Muscle layer of colon (tissue), 2 donors: ENCODE data around the gene MRPS25.

Experiments used
- H3K27ac ChIP-seq: one replicate; pipeline ENCODE4 v1.7.0; 2013; ENCODE audit warnings: low read depth, mild to moderate bottlenecking, low read length, moderate library complexity
- H3K27me3 ChIP-seq, 2 donors: one replicate each; pipeline ENCODE4 v1.7.0; 2013; ENCODE audit warnings: low read length in 2 of 2, mild to moderate bottlenecking in 2 of 2; ENCODE audit not compliant: insufficient read depth in 2 of 2, control insufficient read depth in 1 of 2
- H3K36me3 ChIP-seq: one replicate; pipeline ENCODE4 v1.7.0; 2013; ENCODE audit warnings: mild to moderate bottlenecking, low read length; ENCODE audit not compliant: insufficient read depth
- H3K4me1 ChIP-seq: one replicate; pipeline ENCODE4 v1.7.0; 2013; ENCODE audit warnings: mild to moderate bottlenecking, low read length; ENCODE audit not compliant: insufficient read depth
- H3K4me3 ChIP-seq, 2 donors: one replicate each; pipeline ENCODE4 v1.7.0; 2013; ENCODE audit warnings: low read length in 2 of 2, low read depth in 1 of 2, mild to moderate bottlenecking in 1 of 2, moderate library complexity in 1 of 2
- H3K9ac ChIP-seq: one replicate; pipeline ENCODE4 v1.7.0; 2013; ENCODE audit warnings: low read length
- H3K9me3 ChIP-seq: one replicate; pipeline ENCODE4 v1.7.0; 2013; ENCODE audit warnings: mild to moderate bottlenecking, low read length
- donor health status: abdominal sarcoma.
- donor health status: Adenocarcinoma of cecum.

MRPS25 gene

DNA sequence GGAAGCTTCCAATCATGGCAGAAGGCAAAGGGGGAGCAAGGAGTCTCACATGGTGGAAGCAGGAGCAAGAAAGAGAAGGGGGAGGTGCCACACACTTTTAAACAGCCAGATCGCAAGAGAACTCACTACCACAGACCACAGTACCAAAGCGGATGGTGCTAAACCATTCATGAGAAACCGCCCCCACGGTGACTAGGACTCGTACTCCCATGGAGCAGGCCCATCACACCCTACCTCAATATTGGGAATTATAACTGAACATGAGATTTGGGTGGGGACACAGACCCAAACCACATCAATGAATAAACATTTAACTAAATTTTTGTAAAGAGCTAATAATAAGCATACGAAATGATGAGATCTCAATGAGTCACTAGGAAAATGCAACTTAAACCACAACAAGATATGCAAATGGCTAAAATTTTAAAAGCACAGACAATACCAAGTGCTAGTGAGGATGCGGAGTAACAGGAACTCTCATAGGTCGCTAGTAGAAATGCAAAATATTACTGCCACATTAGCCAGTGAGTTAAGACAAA lies 10.0 kb downstream of the MRPS25 start:
- Histone ChIP-seq H3K36me3 (peaks cover 35% of the 10 kb centered on the region), H3K4me3 (no peak overlapping the region), H3K9me3 (no peaks in the 10 kb centered on the region), H3K9ac (no peak overlapping the region), H3K27ac (no peak overlapping the region), H3K27me3 (no peaks in the 10 kb centered on the region), H3K4me1 (no peaks in the 10 kb centered on the region)

DNA sequence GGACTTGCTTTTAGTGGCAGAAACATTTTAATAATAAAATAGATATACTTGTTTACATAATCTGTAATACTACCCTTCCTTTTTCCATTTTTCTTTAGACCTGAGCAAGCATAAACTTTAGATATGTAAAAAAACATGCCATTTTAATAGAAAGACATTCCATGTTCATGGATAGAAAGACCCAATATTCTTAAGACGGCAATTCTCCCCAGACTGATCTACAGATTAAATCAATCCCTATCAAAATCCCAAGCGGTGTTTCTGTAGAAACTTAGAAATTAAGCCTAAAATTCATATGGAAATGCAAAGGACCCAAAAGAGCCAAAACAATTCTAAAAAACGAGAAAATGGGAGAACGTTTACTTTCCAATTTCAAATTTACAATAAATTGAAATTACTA lies 11.6 kb downstream of the MRPS25 start:
- Histone ChIP-seq H3K36me3 (peaks cover 38% of the 10 kb centered on the region), H3K4me3 (no peak overlapping the region), H3K4me1 (no peaks in the 10 kb centered on the region), H3K9ac (no peak overlapping the region), H3K27ac (no peak overlapping the region), H3K27me3 (no peaks in the 10 kb centered on the region), H3K9me3 (no peaks in the 10 kb centered on the region)

DNA sequence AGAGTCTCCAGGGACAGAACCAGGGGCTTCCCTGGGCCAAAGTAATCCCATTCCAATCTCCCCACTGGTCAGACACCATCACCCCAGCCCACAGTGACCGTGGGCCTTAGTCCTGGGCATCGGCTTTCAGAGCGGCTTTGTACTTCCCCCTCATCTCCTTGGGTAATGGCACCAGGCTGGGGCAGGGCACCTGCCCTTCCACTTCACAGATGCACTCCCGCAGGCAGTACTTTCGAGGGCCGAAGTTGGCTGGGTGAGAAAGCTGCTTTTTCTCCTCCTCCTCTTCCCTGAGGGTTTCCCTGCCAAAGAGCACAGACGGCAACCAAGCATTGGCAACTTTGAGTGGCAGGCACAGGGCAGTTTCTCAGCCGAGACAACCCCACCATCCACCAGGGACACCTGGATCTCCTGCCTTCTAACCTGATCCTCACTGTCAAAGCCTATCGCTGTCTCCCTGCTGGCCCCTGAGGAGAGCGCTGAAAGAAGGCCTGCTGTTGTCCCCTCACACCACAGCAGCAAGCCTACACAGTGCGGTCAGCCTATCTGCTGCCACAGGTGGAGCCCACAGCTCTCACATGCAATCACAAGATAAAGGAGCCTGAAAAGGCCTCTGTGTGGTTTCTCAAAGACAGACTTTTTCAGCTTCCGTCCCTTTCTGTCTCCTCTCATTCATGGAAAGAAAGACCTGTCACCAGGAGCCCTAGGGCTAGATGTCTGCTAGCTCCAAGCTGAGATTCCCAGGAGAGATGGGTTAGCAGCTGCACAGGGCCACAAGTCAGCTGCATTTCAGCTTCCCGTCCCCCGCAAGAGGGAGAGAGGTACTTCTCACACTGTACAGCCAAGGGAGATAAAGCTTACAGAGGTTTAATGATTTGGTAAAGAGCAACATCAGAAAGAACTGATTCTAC lies 12.5 kb downstream of the MRPS25 start:
- Histone ChIP-seq H3K4me1 (no peaks in the 10 kb centered on the region), H3K27ac (no peak overlapping the region), H3K27me3 (no peaks in the 10 kb centered on the region), H3K36me3 (peaks cover 39% of the 10 kb centered on the region), H3K9ac (no peak overlapping the region), H3K9me3 (no peaks in the 10 kb centered on the region), H3K4me3 (no peak overlapping the region)

DNA sequence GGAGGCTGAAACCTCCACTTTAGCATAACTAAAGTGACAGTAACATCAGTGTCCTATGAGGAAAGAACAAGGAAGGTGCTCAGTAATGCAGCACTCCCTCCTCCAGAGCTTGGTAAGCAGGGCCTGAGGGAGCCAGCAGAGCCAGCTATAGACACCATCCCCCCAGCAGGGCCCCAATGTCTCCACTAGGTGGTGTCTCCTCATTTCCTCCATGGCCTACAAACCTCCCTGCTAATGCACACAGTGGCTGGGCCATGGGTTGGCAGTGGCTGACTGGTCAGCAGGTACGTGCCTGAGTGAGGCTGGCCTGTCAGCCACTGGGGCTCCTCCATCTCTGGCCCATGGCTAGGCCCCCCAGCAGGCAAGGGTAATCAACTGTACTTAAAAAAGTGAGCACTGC lies 13.6 kb downstream of the MRPS25 start:
- Histone ChIP-seq H3K36me3 (peaks cover 43% of the 10 kb centered on the region), H3K27me3 (no peaks in the 10 kb centered on the region), H3K4me3 (no peak overlapping the region), H3K9me3 (no peaks in the 10 kb centered on the region), H3K4me1 (no peaks in the 10 kb centered on the region), H3K9ac (no peak overlapping the region), H3K27ac (no peak overlapping the region)

DNA sequence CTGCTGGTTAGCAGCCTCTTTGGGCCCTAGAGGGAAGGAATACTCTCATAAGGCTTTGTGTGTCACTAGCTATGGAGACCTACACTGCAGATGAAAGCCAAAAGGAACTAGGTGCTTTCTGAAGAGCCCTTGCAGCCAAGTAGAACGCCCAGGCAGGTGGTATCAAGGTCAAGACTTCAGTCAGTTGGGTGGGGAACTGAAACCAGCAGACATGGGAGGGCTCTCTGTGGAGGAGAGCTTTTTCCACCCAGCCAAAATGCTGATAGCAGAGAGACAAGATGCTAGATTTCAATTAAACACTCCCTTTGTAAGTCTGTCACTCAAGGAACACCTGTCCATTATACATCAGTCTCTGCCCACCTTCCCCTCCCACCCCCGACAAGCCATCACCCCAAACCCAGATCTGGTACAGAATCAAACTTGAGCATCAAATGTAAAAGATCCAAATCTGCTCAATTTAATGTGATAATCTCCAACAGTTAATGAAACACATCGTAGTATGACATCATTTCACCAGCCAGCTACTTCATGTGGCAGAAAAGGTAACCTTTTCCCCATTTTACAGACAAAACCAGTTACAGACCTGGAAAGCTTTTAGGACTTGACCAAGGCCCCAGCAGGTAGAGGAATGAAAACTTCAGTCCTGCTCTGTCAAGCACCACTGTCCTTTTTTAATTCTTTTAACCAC lies 14.6 kb downstream of the MRPS25 start:
- Histone ChIP-seq H3K9me3 (no peaks in the 10 kb centered on the region), H3K9ac (no peak overlapping the region), H3K4me1 (no peaks in the 10 kb centered on the region), H3K27me3 (no peaks in the 10 kb centered on the region), H3K27ac (no peak overlapping the region), H3K36me3 (peaks cover 52% of the 10 kb centered on the region), H3K4me3 (no peak overlapping the region)

DNA sequence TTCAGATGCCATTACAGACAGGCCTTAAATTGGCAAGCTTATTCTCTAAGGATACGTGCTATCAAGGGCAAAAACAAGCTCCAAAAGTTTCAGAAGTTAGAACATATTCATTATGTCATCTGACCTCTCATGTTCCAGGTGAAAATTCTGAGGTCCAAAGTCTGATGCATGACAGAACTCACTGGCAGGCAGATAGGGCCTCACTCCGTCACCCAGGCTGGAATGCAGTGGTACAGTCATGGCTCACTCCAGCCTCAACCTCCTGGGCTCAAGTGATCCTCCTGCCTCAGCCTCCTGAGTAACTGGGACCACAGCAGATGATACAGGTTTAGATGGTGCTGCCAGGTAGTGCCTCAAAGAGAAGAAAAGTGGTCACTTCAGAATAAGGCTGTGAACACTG lies 15.5 kb downstream of the MRPS25 start:
- no peak overlapping the region for H3K9ac ChIP-seq
- H3K4me1 ChIP-seq = no peaks in the 10 kb centered on the region
- no peak overlapping the region for H3K27ac ChIP-seq
- no peaks in the 10 kb centered on the region for H3K9me3 ChIP-seq
- H3K27me3 ChIP-seq = no peaks in the 10 kb centered on the region
- H3K36me3 ChIP-seq = peaks cover 60% of the 10 kb centered on the region
- no peak overlapping the region for H3K4me3 ChIP-seq

DNA sequence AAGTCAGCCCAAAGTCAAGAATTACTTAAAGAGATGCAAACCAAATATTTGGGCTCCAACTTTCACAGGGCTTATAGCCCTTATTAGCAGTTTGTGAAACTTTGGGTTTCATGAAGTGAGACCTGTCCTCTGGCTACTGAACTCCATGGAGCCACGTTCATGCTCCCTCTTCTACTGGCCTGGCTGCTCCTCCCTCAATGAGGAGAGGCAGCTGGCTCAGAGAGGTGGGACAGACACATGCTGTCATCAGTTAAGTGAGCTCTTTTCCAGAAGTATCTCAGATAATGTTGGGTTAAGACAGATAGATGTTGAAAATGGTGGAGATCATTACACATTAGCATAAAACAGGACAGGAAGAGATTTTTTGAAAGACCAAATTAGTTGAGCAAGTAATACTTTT lies 19.4 kb downstream of the MRPS25 start:
- Histone ChIP-seq H3K27me3 (no peaks in the 10 kb centered on the region), H3K4me1 (no peaks in the 10 kb centered on the region), H3K9ac (no peak overlapping the region), H3K36me3 (peaks cover 75% of the 10 kb centered on the region), H3K4me3 (no peak overlapping the region), H3K27ac (no peak overlapping the region), H3K9me3 (no peaks in the 10 kb centered on the region)

DNA sequence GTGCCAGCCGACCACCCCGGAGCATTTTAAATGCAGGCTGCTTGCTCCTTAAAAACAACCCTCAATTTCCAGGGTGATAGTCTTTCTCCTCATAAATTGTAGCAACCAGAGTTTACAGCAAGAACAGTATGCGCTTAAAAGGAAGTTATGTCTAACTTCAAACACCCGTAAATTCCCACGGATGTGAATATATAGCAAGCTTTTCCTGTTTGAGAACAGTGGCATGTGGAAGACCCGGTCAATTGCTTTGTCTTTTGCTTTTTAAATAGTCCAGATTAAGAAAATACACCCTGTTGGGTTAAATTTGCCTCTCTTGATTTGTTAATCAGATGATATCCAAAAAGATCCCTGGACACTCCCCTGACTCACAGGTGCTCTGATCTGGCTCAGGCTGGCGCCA lies 20.8 kb downstream of the MRPS25 start:
- Histone ChIP-seq H3K27me3 (no peaks in the 10 kb centered on the region), H3K4me3 (no peak overlapping the region), H3K9me3 (no peaks in the 10 kb centered on the region), H3K9ac (no peak overlapping the region), H3K36me3 (peaks cover 70% of the 10 kb centered on the region), H3K27ac (no peak overlapping the region), H3K4me1 (no peaks in the 10 kb centered on the region)

DNA sequence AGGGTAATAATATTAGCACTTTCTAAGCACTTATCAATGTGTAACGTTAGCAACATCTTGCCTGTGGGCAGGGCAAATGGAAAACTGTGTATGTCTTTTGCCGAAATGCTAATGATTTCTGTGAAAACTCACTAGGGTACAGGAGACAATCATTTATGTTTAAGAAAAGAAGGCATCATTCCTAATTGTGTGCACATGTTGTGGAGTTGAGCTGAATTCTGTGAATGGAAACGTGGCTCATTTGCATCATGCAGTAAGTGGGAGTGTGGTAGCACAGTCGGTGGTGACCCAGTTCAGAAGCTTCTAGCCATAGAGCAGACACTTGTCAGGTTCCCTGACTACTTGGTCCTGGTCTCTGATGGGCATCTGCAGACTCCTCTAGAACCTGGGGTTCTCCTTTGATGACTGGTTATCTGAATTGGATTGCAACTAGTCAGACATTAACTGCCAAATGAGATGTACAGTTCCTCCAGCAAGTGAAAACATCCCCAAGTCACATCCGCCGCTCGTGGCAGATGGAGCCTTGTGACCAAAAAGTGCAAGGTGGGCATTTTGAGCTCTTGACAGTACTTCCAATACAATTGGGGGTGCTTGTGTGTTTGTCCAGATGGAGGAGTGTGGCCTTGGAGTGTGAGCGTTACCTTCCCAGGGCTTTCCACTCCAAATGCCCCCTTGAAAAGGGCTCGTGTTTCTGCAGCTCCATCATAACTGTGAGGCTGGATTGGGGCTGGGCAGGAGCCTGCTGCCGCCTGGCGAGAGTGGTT lies 21.5 kb downstream of the MRPS25 start:
- no peaks in the 10 kb centered on the region for H3K4me1 ChIP-seq
- H3K27ac ChIP-seq = no peak overlapping the region
- no peak overlapping the region for H3K4me3 ChIP-seq
- H3K27me3 ChIP-seq = no peaks in the 10 kb centered on the region
- peaks cover 70% of the 10 kb centered on the region for H3K36me3 ChIP-seq
- H3K9me3 ChIP-seq = no peaks in the 10 kb centered on the region
- H3K9ac ChIP-seq = no peak overlapping the region

DNA sequence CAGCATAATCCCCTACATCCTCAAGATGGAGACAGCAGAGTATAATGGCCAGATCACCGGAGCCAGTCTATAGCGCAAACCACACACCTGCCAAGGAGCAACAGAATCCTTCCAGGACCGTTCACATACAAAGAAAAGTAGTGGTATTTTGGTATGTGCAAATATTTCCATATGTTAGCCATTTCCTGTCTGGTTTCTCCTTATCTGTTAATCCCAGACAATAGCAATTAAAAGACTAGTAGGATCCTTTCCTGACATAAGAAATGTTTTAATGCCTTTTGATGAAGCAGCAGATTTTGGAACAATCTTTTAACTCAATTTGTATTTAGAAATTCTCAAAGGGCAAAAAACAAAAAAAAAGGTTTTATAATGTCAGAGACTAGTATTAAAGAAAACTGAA lies 22.2 kb downstream of the MRPS25 start:
- H3K4me3 ChIP-seq = no peak overlapping the region

DNA sequence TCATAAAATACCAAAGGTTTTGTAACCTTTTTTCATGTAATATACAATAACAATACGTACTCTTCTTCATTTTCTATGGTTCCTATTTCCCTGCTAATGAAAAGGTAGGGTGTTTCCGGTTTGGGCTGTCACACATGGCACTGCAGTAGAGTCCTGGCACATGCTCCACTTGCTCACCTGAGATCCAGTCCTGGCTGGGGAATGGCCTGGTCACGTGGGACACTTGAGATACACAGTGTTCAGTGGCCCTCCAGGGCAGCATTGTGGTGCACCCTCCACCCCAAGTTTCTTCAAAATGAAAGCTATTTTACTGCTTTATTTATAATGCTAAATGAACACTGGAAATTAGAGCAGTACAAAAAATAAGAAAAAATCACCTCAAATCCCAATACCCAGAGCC lies 23.2 kb downstream of the MRPS25 start:
- Histone ChIP-seq H3K9ac (no peak overlapping the region), H3K27me3 (no peaks in the 10 kb centered on the region), H3K36me3 (peaks cover 75% of the 10 kb centered on the region), H3K27ac (no peak overlapping the region), H3K4me1 (no peaks in the 10 kb centered on the region), H3K4me3 (no peak overlapping the region), H3K9me3 (no peaks in the 10 kb centered on the region)

More for the DNA sequence above, 22.2 kb downstream of the MRPS25 start:
- Histone ChIP-seq H3K36me3 (peaks cover 73% of the 10 kb centered on the region), H3K4me1 (no peaks in the 10 kb centered on the region), H3K9me3 (no peaks in the 10 kb centered on the region), H3K27me3 (no peaks in the 10 kb centered on the region), H3K9ac (no peak overlapping the region), H3K27ac (no peak overlapping the region)
